ENCODE data around the gene ARHGEF28. TPM values are rescaled to one million over a fixed set of nuclear protein-coding genes. Genes with fewer than 3 reads are reported as not detected.

Gene ARHGEF28
- total RNA-seq, 2 donors from 2014 or later: 0.24 to 0.30 TPM

GRCh38 chr5:73701566-73701965 is 75.6 kb downstream of the ARHGEF28 start:
- Mint-ChIP-seq H3K27ac (no peak overlapping the region), H3K36me3 (ENCODE audit: insufficient read depth in 2 of 2) (no peaks in the 10 kb centered on the region), H3K4me3 (no peak overlapping the region), H3K27me3 (ENCODE audit: low read depth) (peaks cover 51% of the 10 kb centered on the region), H3K9me3 (peaks cover 0 to 3% of the 10 kb centered on the region in 2 donors), H3K4me1 (ENCODE audit: low read depth) (no peaks in the 10 kb centered on the region)
- ATAC-seq (replicated peaks in 1 of 2) (no peak), DNase-seq (no peak)

GRCh38 chr5:73702534-73702933 is 76.5 kb downstream of the ARHGEF28 start:
- Mint-ChIP-seq H3K27me3 (ENCODE audit: low read depth) (peaks cover 57% of the 10 kb centered on the region), H3K9me3 (peaks cover 0 to 3% of the 10 kb centered on the region in 2 donors), H3K27ac (no peak overlapping the region), H3K4me1 (ENCODE audit: low read depth) (no peaks in the 10 kb centered on the region), H3K36me3 (ENCODE audit: insufficient read depth in 2 of 2) (no peaks in the 10 kb centered on the region), H3K4me3 (no peak overlapping the region)
- ATAC-seq (replicated peaks in 1 of 2): no peak
- no peak for DNase-seq

GRCh38 chr5:73702951-73703350 is 77.0 kb downstream of the ARHGEF28 start:
- H3K4me3 Mint-ChIP-seq: no peak overlapping the region
- ATAC-seq (replicated peaks in 1 of 2): no peak
- peaks cover 0 to 3% of the 10 kb centered on the region in 2 donors for H3K9me3 Mint-ChIP-seq
- no peak overlapping the region for H3K27ac Mint-ChIP-seq
- H3K27me3 Mint-ChIP-seq (ENCODE audit: low read depth): peaks cover 57% of the 10 kb centered on the region
- DNase-seq: no peak
- H3K4me1 Mint-ChIP-seq (ENCODE audit: low read depth): no peaks in the 10 kb centered on the region
- H3K36me3 Mint-ChIP-seq (ENCODE audit: insufficient read depth in 2 of 2): no peaks in the 10 kb centered on the region

- no peak overlapping the region for H3K4me3 Mint-ChIP-seq
- H3K36me3 Mint-ChIP-seq (ENCODE audit: insufficient read depth in 2 of 2): no peaks in the 10 kb centered on the region
- H3K4me1 Mint-ChIP-seq (ENCODE audit: low read depth): no peaks in the 10 kb centered on the region
- peaks cover 0 to 5% of the 10 kb centered on the region in 2 donors for H3K9me3 Mint-ChIP-seq
- ATAC-seq (replicated peaks in 1 of 2) (no peak), DNase-seq (no peak)
- no peak overlapping the region for H3K27ac Mint-ChIP-seq
- peaks cover 43% of the 10 kb centered on the region for H3K27me3 Mint-ChIP-seq (ENCODE audit: low read depth)
These were observed 79.4 kb downstream of the ARHGEF28 start for GRCh38 chr5:73705364-73705763.

- no peaks in the 10 kb centered on the region for H3K4me1 Mint-ChIP-seq (ENCODE audit: low read depth)
- H3K27ac Mint-ChIP-seq: no peak overlapping the region
- peaks cover 0 to 5% of the 10 kb centered on the region in 2 donors for H3K9me3 Mint-ChIP-seq
- DNase-seq: no peak
- H3K36me3 Mint-ChIP-seq (ENCODE audit: insufficient read depth in 2 of 2): no peaks in the 10 kb centered on the region
- no peak for ATAC-seq (replicated peaks in 1 of 2)
- H3K4me3 Mint-ChIP-seq: no peak overlapping the region
- peaks cover 41% of the 10 kb centered on the region for H3K27me3 Mint-ChIP-seq (ENCODE audit: low read depth)
These were observed 81.0 kb downstream of the ARHGEF28 start for GRCh38 chr5:73706963-73707362.

- no peak overlapping the region for H3K4me3 Mint-ChIP-seq
- H3K4me1 Mint-ChIP-seq (ENCODE audit: low read depth): no peaks in the 10 kb centered on the region
- ATAC-seq (replicated peaks in 1 of 2): no peak
- no peak for DNase-seq
- H3K27ac Mint-ChIP-seq: no peak overlapping the region
- H3K9me3 Mint-ChIP-seq: peaks cover 0 to 5% of the 10 kb centered on the region in 2 donors
- H3K36me3 Mint-ChIP-seq (ENCODE audit: insufficient read depth in 2 of 2): no peaks in the 10 kb centered on the region
- H3K27me3 Mint-ChIP-seq (ENCODE audit: low read depth): peaks cover 40% of the 10 kb centered on the region
These were observed 83.6 kb downstream of the ARHGEF28 start for GRCh38 chr5:73709536-73710129.

GRCh38 chr5:73716284-73716808 is 90.3 kb downstream of the ARHGEF28 start:
- Mint-ChIP-seq H3K4me3 (no peak overlapping the region), H3K4me1 (ENCODE audit: low read depth) (no peaks in the 10 kb centered on the region), H3K36me3 (ENCODE audit: insufficient read depth in 2 of 2) (no peaks in the 10 kb centered on the region), H3K9me3 (no peaks in the 10 kb centered on the region), H3K27me3 (ENCODE audit: low read depth) (peaks cover 43% of the 10 kb centered on the region), H3K27ac (no peak overlapping the region)
- no peak for DNase-seq
- ATAC-seq (replicated peaks in 1 of 2): no peak

- Mint-ChIP-seq H3K4me3 (no peak overlapping the region), H3K27ac (no peak overlapping the region), H3K27me3 (ENCODE audit: low read depth) (peaks cover 33% of the 10 kb centered on the region), H3K9me3 (no peaks in the 10 kb centered on the region), H3K4me1 (ENCODE audit: low read depth) (no peaks in the 10 kb centered on the region), H3K36me3 (ENCODE audit: insufficient read depth in 2 of 2) (no peaks in the 10 kb centered on the region)
- ATAC-seq (replicated peaks in 1 of 2): no peak
- DNase-seq: no peak
These were observed 92.8 kb downstream of the ARHGEF28 start for GRCh38 chr5:73718762-73719161.

- Mint-ChIP-seq H3K27ac (no peak overlapping the region), H3K9me3 (no peaks in the 10 kb centered on the region), H3K36me3 (ENCODE audit: insufficient read depth in 2 of 2) (no peaks in the 10 kb centered on the region), H3K27me3 (ENCODE audit: low read depth) (peaks cover 33% of the 10 kb centered on the region), H3K4me3 (no peak overlapping the region), H3K4me1 (ENCODE audit: low read depth) (no peaks in the 10 kb centered on the region)
- no peak for DNase-seq
- no peak for ATAC-seq (replicated peaks in 1 of 2)
These were observed 93.6 kb downstream of the ARHGEF28 start for GRCh38 chr5:73719632-73720031.

GRCh38 chr5:73722231-73722630 is 96.2 kb downstream of the ARHGEF28 start:
- ATAC-seq (replicated peaks in 1 of 2): no peak
- H3K36me3 Mint-ChIP-seq (ENCODE audit: insufficient read depth in 2 of 2): no peaks in the 10 kb centered on the region
- H3K4me3 Mint-ChIP-seq: no peak overlapping the region
- no peak overlapping the region for H3K27ac Mint-ChIP-seq
- peaks cover 31% of the 10 kb centered on the region for H3K27me3 Mint-ChIP-seq (ENCODE audit: low read depth)
- DNase-seq: no peak
- no peaks in the 10 kb centered on the region for H3K4me1 Mint-ChIP-seq (ENCODE audit: low read depth)
- no peaks in the 10 kb centered on the region for H3K9me3 Mint-ChIP-seq

GRCh38 chr5:73726071-73726470 is 100.1 kb downstream of the ARHGEF28 start:
- Mint-ChIP-seq H3K27me3 (ENCODE audit: low read depth) (peaks cover 21% of the 10 kb centered on the region), H3K4me1 (ENCODE audit: low read depth) (no peaks in the 10 kb centered on the region), H3K4me3 (no peak overlapping the region), H3K9me3 (no peaks in the 10 kb centered on the region), H3K36me3 (ENCODE audit: insufficient read depth in 2 of 2) (no peaks in the 10 kb centered on the region), H3K27ac (no peak overlapping the region)
- DNase-seq (no peak), ATAC-seq (replicated peaks in 1 of 2) (no peak)

GRCh38 chr5:73726606-73727231 is 100.7 kb downstream of the ARHGEF28 start:
- H3K36me3 Mint-ChIP-seq (ENCODE audit: insufficient read depth in 2 of 2): no peaks in the 10 kb centered on the region
- no peak for DNase-seq
- H3K27me3 Mint-ChIP-seq (ENCODE audit: low read depth): peaks cover 25% of the 10 kb centered on the region
- H3K4me1 Mint-ChIP-seq (ENCODE audit: low read depth): no peaks in the 10 kb centered on the region
- H3K27ac Mint-ChIP-seq: no peak overlapping the region
- no peaks in the 10 kb centered on the region for H3K9me3 Mint-ChIP-seq
- H3K4me3 Mint-ChIP-seq: no peak overlapping the region
- no peak for ATAC-seq (replicated peaks in 1 of 2)

- H3K4me3 Mint-ChIP-seq: no peak overlapping the region
- DNase-seq: no peak
- ATAC-seq (replicated peaks in 1 of 2): no peak
- H3K9me3 Mint-ChIP-seq: no peaks in the 10 kb centered on the region
- no peaks in the 10 kb centered on the region for H3K36me3 Mint-ChIP-seq (ENCODE audit: insufficient read depth in 2 of 2)
- no peaks in the 10 kb centered on the region for H3K4me1 Mint-ChIP-seq (ENCODE audit: low read depth)
- H3K27me3 Mint-ChIP-seq (ENCODE audit: low read depth): peaks cover 31% of the 10 kb centered on the region
- no peak overlapping the region for H3K27ac Mint-ChIP-seq
These were observed 101.5 kb downstream of the ARHGEF28 start for GRCh38 chr5:73727470-73727869.

Data from activated T-cell treated with anti-CD3 and anti-CD28 coated beads, Interleukin-2, amount 50 U/mL, for 72 hours (primary cell).